GM11168 (cell line): ENCODE measurements around the gene NR6A1.
"Not testable (repeated sequence)": the region's sequence is repeated elsewhere in the genome, so short reads cannot be mapped to it uniquely, and the experiment has no call there.

Experiments used
- in situ Hi-C: fragments of 300-500 bp; cut with MboI; formaldehyde crosslinking; loops from one replicate; pipeline ENCODE4 v1.12.0; 2022; ENCODE audit warnings: low sequenced_read_pairs; ENCODE audit not compliant: unreplicated experiment

The NR6A1 gene

DNA sequence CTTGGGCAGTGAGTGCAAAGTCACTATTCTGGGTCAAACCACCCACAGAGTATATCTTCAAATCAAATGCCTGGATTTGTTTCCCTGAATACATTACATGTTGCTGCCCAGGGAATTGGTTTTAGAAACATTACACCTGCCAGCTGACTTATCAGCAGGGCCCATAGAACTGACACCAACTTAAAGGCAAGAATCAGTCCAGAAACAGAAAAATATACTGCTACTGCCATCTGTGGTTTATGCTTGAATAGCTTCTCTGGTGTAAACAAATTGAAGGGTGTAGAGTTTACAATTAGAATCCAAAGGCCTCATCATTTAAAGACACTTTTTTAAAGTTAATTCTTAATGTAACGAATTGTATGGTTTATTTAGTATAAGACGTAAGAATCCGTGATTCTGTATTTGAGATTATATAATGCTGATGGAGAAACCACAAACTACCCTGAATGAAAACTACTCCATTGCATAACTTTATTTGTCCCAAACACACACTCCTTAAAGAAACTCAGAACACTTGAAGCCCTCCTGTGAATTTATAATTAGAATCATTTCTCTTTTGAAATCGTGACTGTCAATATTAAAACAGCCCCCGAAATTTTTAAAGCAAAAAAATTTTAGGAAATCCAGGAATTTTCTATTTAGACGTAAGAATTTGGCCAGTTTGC lies 6.2 kb downstream of the NR6A1 start:
- in situ Hi-C loops: no loop called here

DNA sequence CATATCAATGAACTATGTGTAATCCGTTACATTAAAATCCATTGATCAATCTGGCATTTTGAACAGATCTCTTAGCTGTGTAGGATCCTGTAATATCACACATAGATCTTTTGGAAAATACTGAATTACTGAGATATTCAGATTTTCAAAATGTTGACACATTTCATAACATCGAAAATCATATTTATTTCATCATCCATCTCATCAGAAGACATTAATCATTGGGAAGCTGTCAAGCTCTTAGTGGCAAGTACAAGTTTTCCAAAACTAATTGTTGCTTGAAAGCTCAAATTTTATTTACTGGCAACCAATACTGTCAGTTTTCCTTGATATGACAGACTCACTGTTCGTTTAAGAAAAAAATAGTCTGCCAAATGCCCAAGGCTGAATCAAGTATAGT lies 8.5 kb downstream of the NR6A1 start:
- in situ Hi-C loops: no loop called here

DNA sequence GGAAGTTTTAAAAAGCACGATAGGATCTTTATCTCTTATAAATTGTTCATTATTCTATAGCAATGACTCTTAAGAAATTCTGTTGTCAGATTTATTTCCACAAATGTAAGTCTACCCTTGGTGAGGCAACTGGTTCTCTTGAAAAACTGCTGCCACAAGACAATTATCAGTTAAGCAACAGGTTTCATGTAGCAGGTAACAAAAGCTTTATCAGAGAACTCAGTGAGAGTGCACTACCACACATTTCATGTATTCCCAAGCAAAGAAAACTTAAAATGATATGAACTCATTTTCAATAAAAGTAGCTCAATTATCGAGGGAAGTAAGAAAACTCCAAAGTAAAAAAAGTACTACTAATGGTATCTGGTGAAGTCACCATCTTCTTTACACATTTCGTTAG lies 9.4 kb downstream of the NR6A1 start:
- in situ Hi-C loops: no loop called here

DNA sequence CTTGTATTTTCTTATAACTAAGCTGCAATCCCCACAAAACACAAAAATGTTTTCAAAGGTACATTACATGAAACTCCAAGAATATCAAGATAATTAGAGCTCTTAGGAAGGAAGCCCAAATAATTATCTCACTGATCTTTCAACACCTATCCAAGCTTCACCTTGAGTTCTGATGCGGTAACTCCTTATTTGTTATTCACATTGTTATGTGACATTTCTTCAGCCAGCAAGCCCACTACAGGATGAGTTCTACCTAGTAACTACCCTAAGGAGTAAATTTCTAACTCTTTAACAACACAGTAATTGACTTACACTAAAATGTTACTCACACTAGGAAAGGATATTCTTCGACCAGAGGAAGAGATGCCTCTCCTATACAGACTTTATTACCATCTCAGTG lies 9.9 kb downstream of the NR6A1 start:
- in situ Hi-C loops: no loop called here

DNA sequence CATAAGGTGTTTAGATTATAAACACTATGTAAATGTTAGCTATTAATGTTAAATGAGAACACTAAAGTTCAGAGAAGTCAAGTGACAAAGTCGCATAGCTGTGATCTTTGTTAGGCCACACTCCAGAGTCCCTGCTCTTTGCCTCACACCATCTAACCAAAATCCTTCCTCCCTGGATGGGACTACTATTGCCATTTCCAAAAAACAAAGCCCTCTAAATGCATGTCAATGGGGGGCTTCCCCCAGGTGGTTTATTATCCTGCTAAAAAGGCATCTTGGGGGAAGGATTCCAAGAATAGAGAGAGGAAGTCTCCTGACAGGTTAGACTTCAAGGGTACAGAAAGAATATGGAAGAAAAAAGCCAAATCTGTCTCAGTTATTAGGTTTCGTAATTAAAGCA lies 10.4 kb downstream of the NR6A1 start:
- in situ Hi-C loops: no loop called here

DNA sequence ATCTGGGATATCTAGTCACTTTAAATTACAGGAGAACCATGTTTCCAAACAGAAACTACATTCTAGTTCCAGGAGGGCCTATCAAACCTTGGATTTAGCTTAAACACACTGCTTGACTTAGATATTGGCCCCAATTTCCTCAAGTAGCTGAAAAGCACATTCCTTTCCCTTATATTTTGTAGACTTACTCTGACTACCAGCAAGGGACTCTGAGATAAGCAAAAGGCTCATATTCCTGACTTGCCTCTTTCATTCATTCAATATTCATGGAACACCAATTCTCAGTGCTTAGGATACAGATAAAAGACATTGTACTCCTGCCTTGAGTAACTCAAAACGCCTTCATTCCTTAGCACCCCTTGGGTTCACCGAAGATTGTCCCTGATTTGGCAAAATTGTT lies 11.8 kb downstream of the NR6A1 start:
- in situ Hi-C loops: no loop called here

DNA sequence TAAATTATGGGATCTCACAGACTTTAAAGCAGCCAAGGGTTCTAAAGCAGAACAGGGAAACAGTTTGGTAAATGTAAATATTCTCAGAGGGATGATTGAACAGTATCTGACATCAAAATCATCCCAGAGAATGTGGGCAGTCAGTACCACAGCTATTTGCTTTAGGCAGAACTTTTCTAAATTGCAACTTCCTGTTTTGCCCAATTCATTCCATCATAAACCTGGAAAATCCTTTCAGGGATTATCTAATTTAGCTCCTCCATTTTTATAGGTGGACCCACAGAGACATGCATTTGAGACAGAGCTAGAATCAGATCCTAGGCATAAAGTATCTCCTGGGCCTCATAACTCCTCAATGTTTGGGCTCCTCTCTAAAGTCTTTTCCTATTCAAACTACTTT lies 12.4 kb downstream of the NR6A1 start:
- in situ Hi-C loops: no loop called here

DNA sequence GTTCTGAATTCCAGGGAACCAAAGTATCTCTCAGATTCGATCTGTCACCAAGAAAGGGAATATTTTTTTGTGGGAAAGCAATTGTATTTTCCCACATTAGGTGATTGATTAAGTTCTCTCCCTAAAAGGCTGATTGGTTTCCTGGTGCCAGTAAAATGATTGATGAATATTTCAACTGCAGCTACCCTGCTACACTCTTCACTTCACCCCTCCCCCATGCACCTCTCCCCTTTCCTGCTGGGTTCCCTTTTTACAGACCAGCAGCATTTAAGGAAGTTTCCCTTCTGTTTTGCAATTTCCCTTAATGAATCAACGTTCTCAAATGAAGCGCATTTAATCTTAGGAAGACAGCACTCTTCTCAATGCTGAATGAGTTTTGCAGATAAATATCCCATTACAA lies 13.1 kb downstream of the NR6A1 start:
- in situ Hi-C loops: no loop called here

DNA sequence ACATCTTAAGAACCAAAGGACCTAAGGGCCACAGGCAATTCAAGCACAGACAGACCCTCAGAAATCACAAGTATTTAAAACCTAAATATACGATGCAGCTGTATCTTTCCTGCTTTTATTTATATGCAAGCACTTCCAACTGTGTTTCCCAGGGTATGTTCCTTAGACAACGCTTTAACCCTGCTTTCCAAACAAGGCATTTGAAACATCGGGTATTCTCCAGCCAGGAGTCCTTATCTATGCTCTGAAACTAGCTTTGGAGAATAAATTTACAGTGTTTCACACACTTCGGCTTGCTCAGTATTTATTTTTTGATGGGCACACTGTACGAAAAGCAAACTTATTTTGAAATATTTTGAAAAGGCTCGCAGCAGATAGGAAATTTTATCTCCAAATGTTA lies 13.5 kb downstream of the NR6A1 start:
- in situ Hi-C loops: no loop called here

DNA sequence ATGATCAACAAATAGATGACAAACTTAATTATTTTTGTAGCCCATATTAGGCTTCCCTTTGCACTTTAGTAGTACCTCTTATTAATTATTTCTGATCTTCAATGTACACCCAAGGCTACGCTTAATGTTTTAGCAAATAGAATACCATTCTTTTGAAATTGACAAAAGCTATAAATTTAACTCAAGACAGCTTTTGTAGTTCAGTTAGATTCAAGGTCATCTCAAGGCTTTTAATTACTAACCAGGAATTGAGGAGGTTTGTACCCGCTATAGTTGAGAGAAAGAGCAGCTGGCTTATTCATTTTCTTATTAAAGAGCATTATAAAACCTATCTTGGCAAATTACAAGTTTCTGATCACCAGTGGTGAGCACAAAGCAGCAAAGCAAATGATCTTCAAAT lies 15.1 kb downstream of the NR6A1 start:
- in situ Hi-C loops: no loop called here

DNA sequence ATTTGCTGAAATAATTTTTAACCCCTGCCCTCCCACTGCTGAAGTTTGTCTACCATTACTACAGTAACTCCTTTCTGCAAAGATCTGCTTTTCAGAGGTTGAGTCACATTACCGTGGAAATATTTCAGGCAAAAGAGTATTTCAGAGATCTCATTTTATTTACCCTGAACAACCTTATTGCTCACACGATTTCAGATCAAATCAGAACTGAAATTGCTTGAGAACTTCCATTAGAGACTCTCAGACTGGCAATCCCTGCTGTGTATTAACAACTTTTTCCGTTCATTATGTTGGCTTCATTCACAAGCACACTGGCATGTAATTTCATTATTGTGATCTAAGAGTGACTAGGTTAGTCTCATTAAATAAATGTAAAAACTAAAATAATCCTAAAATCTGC lies 16.1 kb downstream of the NR6A1 start:
- in situ Hi-C loops: no loop called here

DNA sequence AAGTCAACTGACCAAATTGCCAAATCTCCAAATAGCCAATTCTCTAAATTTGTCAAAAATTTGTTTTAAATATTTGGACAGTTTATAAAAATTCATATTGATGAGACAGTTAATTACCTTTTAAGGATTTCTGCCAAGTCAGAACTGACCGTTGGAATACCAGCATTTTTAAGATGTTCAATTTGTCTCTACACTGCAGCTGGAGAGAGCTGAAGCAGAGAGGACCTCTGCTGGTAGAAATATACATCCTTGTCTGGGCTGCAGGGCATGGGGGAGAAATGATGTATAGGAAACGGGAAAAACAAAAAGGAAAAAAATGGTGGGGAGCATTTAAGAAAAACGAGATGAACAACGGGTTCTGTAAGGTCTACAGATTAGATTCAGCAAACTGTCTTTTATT lies 16.8 kb downstream of the NR6A1 start:
- in situ Hi-C loops: no loop called here

DNA sequence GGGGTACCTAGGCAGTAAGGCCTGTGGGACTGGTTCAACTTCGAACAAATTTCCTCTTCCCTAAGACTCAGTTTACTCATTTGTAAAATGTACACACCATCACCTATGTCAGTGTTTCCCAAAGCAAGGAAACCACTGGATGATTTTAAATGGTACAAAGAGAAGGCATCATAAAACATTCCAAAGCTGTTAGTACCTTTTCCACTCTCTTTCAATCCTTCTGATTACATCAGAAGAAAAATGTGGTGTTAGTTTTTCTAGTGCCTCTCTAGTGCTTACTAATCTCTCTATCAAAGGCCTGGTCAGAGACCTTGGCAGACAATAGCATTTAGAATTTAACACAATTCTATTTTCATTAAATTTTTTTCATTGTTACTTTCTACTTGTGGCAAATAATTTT lies 18.1 kb downstream of the NR6A1 start:
- in situ Hi-C loops: no loop called here

DNA sequence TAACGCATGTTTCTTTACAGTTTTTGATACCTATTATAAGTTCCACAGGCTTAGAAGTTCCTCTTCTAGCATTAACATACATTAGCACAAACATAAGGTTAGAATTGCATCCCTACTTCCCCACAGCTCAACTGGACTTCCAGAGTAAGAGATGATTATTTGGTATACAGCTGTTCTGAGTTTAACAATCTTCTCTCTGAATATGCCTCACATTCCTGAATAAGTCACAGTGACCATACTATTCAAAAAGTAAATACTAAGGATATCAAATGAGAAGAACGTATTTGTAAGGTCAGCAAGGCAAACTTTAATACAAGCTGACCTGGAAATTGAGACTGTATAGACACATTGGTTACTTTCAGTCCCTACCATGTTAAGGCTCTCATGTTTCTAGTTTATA lies 21.3 kb downstream of the NR6A1 start:
- in situ Hi-C loops: no loop called here

DNA sequence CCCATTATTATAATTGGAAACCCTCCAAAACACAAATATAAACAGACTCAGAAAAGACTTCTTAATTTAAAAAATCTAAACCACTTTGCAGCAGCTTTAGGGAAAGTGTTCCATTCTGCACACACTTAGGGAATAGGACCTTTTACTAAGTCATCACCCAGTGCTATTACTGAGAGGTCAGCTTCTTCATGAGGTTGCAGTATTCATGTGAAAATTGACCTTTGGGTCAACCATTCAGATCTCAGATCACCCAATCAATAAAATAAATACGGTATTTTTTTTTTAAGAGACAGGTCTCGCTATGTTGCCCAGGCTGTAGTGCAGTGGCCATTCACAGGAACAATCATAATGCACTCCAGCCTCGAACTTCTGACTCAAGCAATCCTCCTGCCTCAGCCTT lies 21.8 kb downstream of the NR6A1 start:
- in situ Hi-C loops: no loop called here

DNA sequence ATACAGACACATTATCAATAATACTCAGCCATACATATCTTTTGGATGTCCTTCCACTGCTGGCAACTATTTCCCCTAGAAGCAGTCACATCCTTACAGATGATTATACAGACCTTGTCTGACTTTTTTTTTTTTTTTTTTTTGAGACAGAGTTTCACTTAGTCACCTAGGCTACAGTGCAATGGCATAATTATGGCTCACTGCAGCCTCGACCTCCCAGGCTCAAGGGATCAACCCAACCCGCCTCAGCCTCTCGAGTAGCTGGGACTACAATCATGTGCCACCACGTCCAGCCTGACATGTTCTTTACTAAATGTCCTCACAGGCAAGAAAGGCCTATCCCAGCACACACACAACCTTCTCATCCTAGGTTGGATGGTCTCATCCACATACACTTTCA lies 24.0 kb downstream of the NR6A1 start:
- in situ Hi-C loops: no loop called here

DNA sequence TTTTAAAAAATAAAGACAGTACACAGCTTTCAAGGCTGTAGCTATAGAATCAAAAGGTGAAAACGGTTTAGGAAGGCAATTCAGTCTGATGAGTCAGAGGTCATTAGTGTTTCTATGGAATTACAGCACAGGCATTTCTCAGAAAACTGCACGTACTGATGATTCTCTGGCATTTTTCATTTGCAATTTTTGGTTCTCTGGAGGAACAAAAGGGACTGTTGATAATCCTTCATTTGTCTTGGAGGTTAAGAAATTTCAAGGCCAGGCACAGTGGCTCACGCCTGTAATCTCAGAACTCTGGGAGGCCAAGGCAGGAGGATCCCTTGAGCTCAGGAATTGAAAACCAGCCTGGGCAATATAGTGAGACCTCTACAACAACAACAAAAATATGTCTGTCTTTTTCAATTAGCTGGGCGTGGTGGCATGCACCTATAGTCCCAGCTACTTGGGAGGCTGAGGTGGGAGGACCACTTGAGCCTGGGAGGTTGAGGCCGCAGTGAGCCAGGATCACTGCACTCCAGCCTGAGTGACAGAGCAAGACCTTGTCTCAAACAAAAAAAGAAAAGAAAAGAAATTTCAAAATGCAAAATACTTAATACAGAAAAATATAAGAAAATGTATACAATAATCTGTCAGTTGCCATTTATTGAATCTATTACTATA lies 27.3 kb downstream of the NR6A1 start:
- in situ Hi-C loops: no loop called here

DNA sequence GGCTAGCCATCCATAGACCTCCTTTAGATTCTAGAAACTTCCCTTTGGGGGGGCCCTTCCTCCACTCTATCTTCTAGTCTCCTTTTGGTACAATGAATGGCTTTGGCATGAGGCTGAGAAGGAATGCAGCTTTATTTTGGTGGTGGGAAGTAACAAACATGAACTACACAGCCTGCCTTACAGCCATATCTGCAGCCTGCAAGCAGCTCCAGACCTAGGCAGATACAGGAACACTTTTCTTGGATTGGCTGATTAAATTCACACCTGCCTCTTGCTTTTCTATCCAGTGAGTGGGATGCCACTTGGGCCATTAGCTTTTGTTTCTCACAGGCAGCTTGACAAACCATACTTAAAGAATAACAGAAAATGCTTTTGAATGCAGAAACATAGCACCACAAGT lies 28.2 kb downstream of the NR6A1 start:
- in situ Hi-C loops: no loop called here

DNA sequence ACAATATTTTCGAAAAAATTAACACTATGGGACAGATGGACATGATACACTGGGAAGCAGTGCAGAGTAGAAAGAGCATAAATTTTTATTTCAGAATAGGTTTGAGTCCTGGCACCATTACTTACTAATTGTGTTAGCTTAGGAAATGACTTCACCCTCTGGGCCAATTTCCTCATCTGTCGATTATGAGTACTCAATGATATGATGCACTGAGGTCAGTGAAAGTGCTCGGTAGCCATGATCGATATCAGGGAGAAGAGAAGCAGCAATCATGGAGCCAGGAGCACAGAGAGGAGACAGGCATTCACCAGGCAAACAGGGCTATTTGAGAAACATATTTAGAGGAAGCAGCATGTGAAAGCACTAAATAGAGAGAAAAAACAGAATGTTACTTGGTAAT lies 29.4 kb downstream of the NR6A1 start:
- in situ Hi-C loops: no loop called here

DNA sequence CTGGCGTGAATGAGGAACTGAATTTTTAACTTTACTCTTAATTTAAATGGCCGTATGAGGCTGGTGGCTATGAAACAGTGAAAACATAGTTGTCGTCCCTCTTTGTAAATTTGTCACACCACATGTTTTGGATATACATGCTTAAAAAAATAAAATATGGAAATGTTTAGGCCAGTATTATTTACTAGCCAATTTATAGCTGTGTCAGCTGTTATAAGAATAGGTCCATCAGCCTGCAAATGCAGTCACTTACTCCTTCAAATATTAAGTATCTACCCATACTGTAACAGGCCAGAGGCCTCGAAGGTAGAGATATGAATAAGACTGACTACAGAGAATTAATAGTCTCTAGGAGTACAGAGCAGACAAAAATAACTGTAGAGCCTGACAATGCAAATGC lies 30.0 kb downstream of the NR6A1 start:
- in situ Hi-C loops: no loop called here

DNA sequence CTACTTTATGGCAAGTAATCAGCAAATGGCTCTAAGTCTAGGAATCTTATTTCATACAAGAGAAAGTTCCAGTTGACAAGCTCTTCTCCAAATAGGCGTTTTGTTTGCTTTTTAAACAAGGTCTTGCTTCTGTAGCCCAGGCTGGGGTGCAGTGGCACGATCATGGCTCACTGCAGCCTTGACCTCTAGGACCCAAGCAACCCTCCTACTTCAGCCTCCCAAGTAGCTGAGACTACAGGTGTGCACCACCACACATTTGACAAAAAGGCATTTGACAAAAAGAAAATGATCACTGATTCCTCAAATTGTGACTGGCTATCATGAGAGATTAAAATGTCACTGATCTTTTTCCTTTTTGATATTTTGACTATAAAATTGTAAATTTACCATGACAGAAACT lies 31.8 kb downstream of the NR6A1 start:
- in situ Hi-C loops: no loop called here

DNA sequence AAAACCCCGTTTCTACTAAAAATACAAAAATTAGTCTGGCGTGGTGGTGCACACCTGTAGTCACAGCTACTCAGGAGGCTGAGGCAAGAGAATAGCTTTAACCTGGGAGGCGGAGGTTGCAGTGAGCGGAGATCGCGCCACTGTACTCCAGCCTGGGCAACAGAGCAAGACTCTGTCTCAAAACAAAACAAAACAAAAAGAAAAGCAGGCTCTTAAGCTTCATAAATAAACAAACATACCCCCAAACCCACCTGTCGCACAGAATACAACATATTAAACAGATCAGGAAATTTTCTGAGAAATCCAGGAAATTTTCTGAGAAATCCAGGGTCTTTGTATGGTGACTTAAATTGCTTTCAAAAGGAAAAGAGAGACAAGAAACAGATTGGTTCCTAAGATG lies 33.0 kb downstream of the NR6A1 start:
- in situ Hi-C loops: not testable (repeated sequence)
